Testis (tissue), 3 donors: ENCODE results near the gene CCDC51. TPM values are rescaled to one million over a fixed set of nuclear protein-coding genes. Genes with fewer than 3 reads are reported as not detected.

ENCODE experiments used
- DNase-seq: peaks from one replicate; pipeline ENCODE4 v3.0.0-alpha.2; 2019
- H3K27ac ChIP-seq, 2 donors: fragments of 200-600 bp; sonication (generic); one replicate each; pipeline ENCODE4 v1.5.1; 2019
- H3K27me3 ChIP-seq: fragments of 200-600 bp; sonication (generic); one replicate; pipeline ENCODE4 v1.5.1; 2019
- H3K36me3 ChIP-seq: fragments of 200-600 bp; sonication (generic); one replicate; pipeline ENCODE4 v1.5.1; 2017; ENCODE audit warnings: low read depth; ENCODE audit errors: missing control alignments
- H3K4me1 ChIP-seq: fragments of 200-600 bp; sonication (generic); one replicate; pipeline ENCODE4 v1.5.1; 2019
- H3K4me3 ChIP-seq, 2 donors: fragments of 200-600 bp; sonication (generic); one replicate each; pipeline ENCODE4 v1.5.1; 2017 to 2019
- H3K9me3 ChIP-seq: fragments of 200-600 bp; sonication (generic); one replicate; pipeline ENCODE4 v1.5.1; 2017
- POLR2A ChIP-seq: fragments of 450-650 bp; IDR thresholded peaks from one replicate; pipeline ENCODE4 v1.6.1; 2017; ENCODE audit warnings: antibody characterized with exemption, mild to moderate bottlenecking, moderate library complexity
- WGBS, 2 donors: methylation state at CpG; one replicate each; pipeline ENCODE4 v1.1.5; 2018; 5-methylcytosine and 5-hydroxymethylcytosine counted together
- intact Hi-C: fragments of 100-400 bp; cut with DNase I; formaldehyde crosslinking; loops from one replicate; pipeline ENCODE4 v1.15.1; 2023; ENCODE audit warnings: low total_unique reads
- polyA plus RNA-seq: library from polyadenylated mRNA; stranded (reverse); fragments of 350-450 nt; fragmentation: Illumina TruSeq; extraction: RNeasy Lipid Tissue Mini Kit (QIAGEN cat#74804); gene quantifications from one replicate; pipeline ENCODE4 v1.2.3, GENCODE V29; 2014; ENCODE audit warnings: low read depth, low replicate concordance; ENCODE audit not compliant: insufficient read depth
- total RNA-seq, 2 donors: library from RNA; depleted of rRNA; stranded (reverse); fragments of >200 nt; gene quantifications; one replicate each; pipeline ENCODE4 v1.2.3, GENCODE V29; 2016
- TF ChIP-seq, protein P1 (sequence below), 3 experiments: fragments of 450-650 bp in 2 of 3; fragments of 200-600 bp in 1 of 3; sonication (generic) in 1 of 3; IDR thresholded peaks; one replicate each; pipeline ENCODE4 v1.5.1; 2016 to 2019; ENCODE audit warnings: antibody characterized with exemption in 3 of 3, mild to moderate bottlenecking in 2 of 3, moderate library complexity in 1 of 3

CCDC51 gene
- total and polyA plus RNA-seq, 3 donors from 2014 or later = 11.7 to 16.0 (median 16.0) TPM

DNA sequence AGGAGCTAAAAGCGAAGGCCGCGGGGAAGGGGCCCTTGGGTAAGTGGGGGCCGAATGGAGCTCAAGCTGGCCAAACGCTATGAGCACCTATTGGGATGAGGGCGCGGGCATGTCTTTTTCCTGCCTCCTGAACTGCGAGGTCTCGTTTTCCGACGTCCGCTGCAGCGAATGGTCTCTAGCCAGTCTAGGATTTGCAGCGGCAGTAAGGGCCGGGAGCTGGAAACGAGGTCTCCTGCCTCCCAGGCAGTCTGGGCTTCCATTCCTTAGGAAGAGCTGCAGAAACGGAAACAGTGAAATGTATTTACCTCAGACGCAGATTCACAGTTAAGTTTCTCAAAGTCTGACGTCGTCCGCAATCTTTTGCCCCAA, 655 bp upstream of the CCDC51 start:
- Histone ChIP-seq H3K4me3 (peak overlapping the region; percentile 92 to 94), H3K27me3 (no peaks in the 10 kb centered on the region), H3K36me3 (no peaks in the 10 kb centered on the region), H3K4me1 (peaks cover 24% of the 10 kb centered on the region), H3K9me3 (no peaks in the 10 kb centered on the region), H3K27ac (peak overlapping the region; percentile 80 to 90)
- intact Hi-C loops = no loop called here
- peak; percentile 32 for DNase-seq
- TF ChIP-seq POLR2A = no peak
- TF ChIP-seq, protein P1, sequence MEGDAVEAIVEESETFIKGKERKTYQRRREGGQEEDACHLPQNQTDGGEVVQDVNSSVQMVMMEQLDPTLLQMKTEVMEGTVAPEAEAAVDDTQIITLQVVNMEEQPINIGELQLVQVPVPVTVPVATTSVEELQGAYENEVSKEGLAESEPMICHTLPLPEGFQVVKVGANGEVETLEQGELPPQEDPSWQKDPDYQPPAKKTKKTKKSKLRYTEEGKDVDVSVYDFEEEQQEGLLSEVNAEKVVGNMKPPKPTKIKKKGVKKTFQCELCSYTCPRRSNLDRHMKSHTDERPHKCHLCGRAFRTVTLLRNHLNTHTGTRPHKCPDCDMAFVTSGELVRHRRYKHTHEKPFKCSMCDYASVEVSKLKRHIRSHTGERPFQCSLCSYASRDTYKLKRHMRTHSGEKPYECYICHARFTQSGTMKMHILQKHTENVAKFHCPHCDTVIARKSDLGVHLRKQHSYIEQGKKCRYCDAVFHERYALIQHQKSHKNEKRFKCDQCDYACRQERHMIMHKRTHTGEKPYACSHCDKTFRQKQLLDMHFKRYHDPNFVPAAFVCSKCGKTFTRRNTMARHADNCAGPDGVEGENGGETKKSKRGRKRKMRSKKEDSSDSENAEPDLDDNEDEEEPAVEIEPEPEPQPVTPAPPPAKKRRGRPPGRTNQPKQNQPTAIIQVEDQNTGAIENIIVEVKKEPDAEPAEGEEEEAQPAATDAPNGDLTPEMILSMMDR (IDR thresholded peaks at IDR 0.05) = no peak
- WGBS, 2 donors = 0% methylated on average over 19 to 21 of the region's 21 CpGs

DNA sequence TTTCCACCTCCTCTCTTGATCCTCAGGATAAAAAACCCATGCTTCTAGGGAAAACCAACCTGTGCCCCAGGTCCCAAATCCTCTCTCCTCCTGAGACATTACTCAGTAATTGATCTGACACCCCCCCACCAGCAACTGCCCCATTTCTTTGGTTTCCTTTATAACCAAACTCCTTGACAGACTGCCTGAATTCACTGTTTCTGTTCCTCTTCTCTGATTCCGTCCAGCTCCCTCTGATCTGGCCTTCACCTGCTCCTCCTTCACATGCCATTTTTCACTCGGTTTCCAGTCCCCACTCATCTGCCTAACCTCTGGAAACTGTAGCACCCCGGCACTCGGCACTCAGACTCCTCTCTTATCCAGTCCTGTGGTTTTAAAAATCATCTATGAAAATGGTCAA, 2.1 kb downstream of the CCDC51 start:
- Histone ChIP-seq H3K4me1 (peaks cover 47% of the 10 kb centered on the region), H3K36me3 (no peaks in the 10 kb centered on the region), H3K27ac (no peak overlapping the region), H3K4me3 (no peak overlapping the region), H3K27me3 (no peaks in the 10 kb centered on the region), H3K9me3 (no peaks in the 10 kb centered on the region)
- 76 to 78% methylated on average over 4 of the region's 4 CpGs for WGBS, 2 donors
- TF ChIP-seq, protein P1 (IDR thresholded peaks at IDR 0.05) = no peak
- no peak for TF ChIP-seq POLR2A
- intact Hi-C loops = loop anchor here (5.0 kb wide), 2 partner anchors 36 to 166 kb away; no protein-coding TSS in a partner anchor
- DNase-seq = no peak

DNA sequence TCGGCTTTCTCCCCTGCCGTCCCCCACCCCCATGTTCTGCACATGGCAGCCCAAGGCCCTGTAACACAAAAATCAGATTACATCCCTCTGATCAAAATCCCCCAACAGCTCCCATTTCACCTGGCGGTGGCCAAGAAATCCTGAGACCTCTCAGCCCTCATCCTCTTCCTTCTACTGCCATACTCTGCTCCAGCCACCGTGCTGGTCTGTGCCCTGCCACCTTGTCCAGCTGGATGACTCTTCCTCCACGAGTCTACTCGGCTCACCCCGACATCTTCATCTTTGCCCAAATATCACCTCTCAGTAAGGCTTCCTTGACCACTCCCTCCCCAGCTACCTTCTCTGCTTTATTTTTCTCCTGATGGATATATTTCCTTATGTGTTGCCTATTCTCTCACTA, 3.1 kb downstream of the CCDC51 start:
- H3K36me3 ChIP-seq = no peaks in the 10 kb centered on the region
- no peak overlapping the region for H3K27ac ChIP-seq
- WGBS, 2 donors = 80 to 82% methylated on average over 7 of the region's 7 CpGs
- peaks cover 47% of the 10 kb centered on the region for H3K4me1 ChIP-seq
- no peak for DNase-seq
- no peaks in the 10 kb centered on the region for H3K27me3 ChIP-seq
- TF ChIP-seq, protein P1 (IDR thresholded peaks at IDR 0.05) = no peak
- no peak for TF ChIP-seq POLR2A
- H3K9me3 ChIP-seq = no peaks in the 10 kb centered on the region
- intact Hi-C loops = loop anchor here (5.0 kb wide), 2 partner anchors 35 to 165 kb away; no protein-coding TSS in a partner anchor
- no peak overlapping the region for H3K4me3 ChIP-seq

DNA sequence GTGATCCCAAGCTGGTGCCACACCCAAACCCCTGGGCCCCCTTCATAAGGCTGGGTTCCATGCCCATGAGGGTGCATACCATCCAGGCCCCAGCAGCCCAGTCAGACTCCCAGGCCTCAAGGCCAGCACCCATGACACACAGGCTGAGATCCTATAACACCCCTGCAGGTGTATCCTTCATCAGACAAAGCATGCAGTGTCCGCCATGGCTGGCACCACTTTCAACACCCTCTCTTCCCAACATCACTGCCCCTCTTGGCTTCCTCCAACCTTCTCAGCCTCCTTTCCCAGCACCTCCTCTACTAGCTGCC, 3.5 kb downstream of the CCDC51 start:
- TF ChIP-seq POLR2A = no peak
- TF ChIP-seq, protein P1 (IDR thresholded peaks at IDR 0.05) = no peak
- H3K4me1 ChIP-seq = peaks cover 43% of the 10 kb centered on the region
- no peaks in the 10 kb centered on the region for H3K36me3 ChIP-seq
- no peak overlapping the region for H3K27ac ChIP-seq
- intact Hi-C loops = loop anchor here (5.0 kb wide), 2 partner anchors 34 to 164 kb away; no protein-coding TSS in a partner anchor
- H3K27me3 ChIP-seq = no peaks in the 10 kb centered on the region
- H3K9me3 ChIP-seq = no peaks in the 10 kb centered on the region
- H3K4me3 ChIP-seq = no peak overlapping the region
- 0 to 67% methylated on average over 1 of the region's 1 CpG for WGBS, 2 donors
- no peak for DNase-seq

DNA sequence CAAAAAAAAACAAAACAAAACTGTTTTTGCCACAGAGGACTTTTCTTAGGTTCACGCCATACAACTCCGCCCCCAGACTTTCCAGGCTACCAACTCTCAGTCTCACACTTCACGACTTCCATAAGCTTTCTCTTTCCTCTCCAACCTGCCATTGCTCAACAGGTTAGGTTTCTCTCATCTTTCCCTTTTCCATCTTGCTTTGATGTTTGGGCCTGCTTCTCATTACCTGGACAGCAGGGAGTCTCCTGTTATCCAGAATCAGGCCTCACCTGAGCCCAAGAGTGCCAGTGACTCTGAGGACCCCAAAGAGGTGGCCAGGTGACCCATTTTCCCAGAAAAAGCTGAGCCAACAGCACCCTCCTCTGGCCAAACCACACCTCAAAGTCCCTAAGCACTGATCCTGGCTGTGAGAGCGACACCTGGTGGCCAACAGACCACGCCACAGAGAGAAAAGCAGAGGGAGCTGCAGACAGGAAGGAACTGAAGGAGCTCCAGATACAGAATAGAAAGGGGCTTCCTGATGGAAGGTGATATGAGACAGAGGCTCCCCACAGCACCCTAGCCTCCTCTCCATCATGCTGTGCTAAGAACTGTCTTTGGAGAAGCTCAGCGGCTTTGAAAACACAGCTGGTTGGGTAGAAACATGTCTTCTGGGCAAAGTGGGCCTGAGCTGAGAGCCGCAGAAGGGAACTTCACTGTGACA, 4.0 kb downstream of the CCDC51 start:
- Histone ChIP-seq H3K36me3 (no peaks in the 10 kb centered on the region), H3K9me3 (no peaks in the 10 kb centered on the region), H3K4me3 (no peak overlapping the region), H3K4me1 (peaks cover 38% of the 10 kb centered on the region), H3K27ac (peak overlapping the region; percentile 26 to 76), H3K27me3 (no peaks in the 10 kb centered on the region)
- peak; percentile 93 for DNase-seq
- intact Hi-C loops = loop anchor here (5.0 kb wide), 2 partner anchors 34 to 164 kb away; no protein-coding TSS in a partner anchor
- TF ChIP-seq POLR2A = no peak
- TF ChIP-seq, protein P1 (IDR thresholded peaks at IDR 0.05) = peak; percentile 98 to 99 (median 99)
- WGBS, 2 donors = 51 to 56% methylated on average over 7 of the region's 7 CpGs
